K562 (cell line): ENCODE data around the gene LRP1-AS.

ENCODE experiments used
- BACH1 ChIP-seq: fragments of 200-800 bp; sonication (Bioruptor generic); IDR thresholded peaks from 2 replicates; pipeline ENCODE4 v1.6.1; 2016; ENCODE audit warnings: missing genetic modification characterization, missing compliant biosample characterization
- WHSC1 ChIP-seq: IDR thresholded peaks from one replicate; pipeline ENCODE4 v1.6.1; 2012; ENCODE audit warnings: low read length, control low read depth, inconsistent platforms
- ZNF24 ChIP-seq: fragments of 450-650 bp; IDR thresholded peaks from 2 replicates; pipeline ENCODE4 v1.6.1; 2016
- TF ChIP-seq, protein P1 (sequence below): sonication (generic); formaldehyde crosslinking; IDR thresholded peaks from 2 replicates; pipeline ENCODE4 v1.8.1; 2023; ENCODE audit warnings: mild to moderate bottlenecking, missing genetic modification reagents
- TF ChIP-seq, protein P2 (sequence below), 3 experiments: IDR thresholded peaks in 2 of 3; conservative IDR thresholded peaks in 1 of 3; 2 replicates each; pipeline ENCODE4 v1.5.1; 2011 to 2012; ENCODE audit warnings: low read length in 3 of 3, mild to moderate bottlenecking in 3 of 3, control low read depth in 2 of 3, improper control_type of control experiment in 1 of 3, inconsistent platforms in 1 of 3, low read depth in 1 of 3, mixed read lengths in 1 of 3, moderate library complexity in 1 of 3; ENCODE audit not compliant: insufficient read depth in 2 of 3
- TF ChIP-seq, protein P3 (sequence below), 2 experiments: IDR thresholded peaks in 1 of 2; conservative IDR thresholded peaks in 1 of 2; 2 replicates each; pipeline ENCODE4 v1.6.1; 2016; ENCODE audit warnings: low read depth in 2 of 2, mild to moderate bottlenecking in 1 of 2, missing compliant biosample characterization in 1 of 2, missing genetic modification characterization in 1 of 2, moderate library complexity in 1 of 2
- TF ChIP-seq, protein P4 (sequence below): sonication (generic); formaldehyde crosslinking; IDR thresholded peaks from 2 replicates; pipeline ENCODE4 v1.8.0; 2022; ENCODE audit warnings: missing genetic modification reagents, mild to moderate bottlenecking, moderate library complexity, borderline replicate concordance

DNA sequence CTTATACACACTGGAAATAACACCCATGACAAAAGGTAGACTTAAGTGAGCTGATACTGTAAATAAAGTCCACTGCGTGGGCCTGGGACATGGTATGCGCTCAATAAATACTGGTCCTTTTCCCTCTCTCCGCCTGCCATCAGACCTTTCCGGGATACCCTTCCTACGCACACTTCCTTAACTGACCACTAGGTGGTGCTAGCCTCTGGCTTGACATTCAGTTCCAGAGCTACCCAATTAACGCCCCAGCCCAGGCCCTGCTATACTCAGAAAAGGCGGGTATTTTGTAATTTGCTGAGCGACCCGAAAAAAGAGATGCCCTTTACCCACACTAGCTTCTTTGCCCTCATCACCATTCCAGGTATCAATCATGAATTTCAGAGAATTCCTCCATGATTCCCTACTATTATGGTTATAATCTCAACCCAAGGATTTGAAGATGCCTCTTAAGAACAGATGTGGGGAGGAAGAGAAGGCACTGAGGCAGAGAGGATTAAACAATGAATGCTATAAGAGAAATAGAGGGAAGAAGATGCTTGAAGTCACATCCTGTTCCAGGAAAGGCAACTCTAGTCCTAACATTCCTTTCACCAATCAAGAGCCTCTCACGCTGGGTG, 23.1 kb downstream of the LRP1-AS start:
- TF ChIP-seq, protein P1, sequence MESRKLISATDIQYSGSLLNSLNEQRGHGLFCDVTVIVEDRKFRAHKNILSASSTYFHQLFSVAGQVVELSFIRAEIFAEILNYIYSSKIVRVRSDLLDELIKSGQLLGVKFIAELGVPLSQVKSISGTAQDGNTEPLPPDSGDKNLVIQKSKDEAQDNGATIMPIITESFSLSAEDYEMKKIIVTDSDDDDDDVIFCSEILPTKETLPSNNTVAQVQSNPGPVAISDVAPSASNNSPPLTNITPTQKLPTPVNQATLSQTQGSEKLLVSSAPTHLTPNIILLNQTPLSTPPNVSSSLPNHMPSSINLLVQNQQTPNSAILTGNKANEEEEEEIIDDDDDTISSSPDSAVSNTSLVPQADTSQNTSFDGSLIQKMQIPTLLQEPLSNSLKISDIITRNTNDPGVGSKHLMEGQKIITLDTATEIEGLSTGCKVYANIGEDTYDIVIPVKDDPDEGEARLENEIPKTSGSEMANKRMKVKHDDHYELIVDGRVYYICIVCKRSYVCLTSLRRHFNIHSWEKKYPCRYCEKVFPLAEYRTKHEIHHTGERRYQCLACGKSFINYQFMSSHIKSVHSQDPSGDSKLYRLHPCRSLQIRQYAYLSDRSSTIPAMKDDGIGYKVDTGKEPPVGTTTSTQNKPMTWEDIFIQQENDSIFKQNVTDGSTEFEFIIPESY = 0 out of 2 replicates have a peak, but pooled peaks have one; percentile 13
- TF ChIP-seq, protein P2, sequence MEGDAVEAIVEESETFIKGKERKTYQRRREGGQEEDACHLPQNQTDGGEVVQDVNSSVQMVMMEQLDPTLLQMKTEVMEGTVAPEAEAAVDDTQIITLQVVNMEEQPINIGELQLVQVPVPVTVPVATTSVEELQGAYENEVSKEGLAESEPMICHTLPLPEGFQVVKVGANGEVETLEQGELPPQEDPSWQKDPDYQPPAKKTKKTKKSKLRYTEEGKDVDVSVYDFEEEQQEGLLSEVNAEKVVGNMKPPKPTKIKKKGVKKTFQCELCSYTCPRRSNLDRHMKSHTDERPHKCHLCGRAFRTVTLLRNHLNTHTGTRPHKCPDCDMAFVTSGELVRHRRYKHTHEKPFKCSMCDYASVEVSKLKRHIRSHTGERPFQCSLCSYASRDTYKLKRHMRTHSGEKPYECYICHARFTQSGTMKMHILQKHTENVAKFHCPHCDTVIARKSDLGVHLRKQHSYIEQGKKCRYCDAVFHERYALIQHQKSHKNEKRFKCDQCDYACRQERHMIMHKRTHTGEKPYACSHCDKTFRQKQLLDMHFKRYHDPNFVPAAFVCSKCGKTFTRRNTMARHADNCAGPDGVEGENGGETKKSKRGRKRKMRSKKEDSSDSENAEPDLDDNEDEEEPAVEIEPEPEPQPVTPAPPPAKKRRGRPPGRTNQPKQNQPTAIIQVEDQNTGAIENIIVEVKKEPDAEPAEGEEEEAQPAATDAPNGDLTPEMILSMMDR (IDR thresholded peaks at IDR 0.05 in 2 of 3, conservative IDR thresholded peaks at IDR 0.05 in 1 of 3; ENCODE audit: insufficient read depth in 2 of 3, low read depth in 1 of 3, low read length in 3 of 3) = peak; percentile 88 to 92 (median 91)
- TF ChIP-seq, protein P3, sequence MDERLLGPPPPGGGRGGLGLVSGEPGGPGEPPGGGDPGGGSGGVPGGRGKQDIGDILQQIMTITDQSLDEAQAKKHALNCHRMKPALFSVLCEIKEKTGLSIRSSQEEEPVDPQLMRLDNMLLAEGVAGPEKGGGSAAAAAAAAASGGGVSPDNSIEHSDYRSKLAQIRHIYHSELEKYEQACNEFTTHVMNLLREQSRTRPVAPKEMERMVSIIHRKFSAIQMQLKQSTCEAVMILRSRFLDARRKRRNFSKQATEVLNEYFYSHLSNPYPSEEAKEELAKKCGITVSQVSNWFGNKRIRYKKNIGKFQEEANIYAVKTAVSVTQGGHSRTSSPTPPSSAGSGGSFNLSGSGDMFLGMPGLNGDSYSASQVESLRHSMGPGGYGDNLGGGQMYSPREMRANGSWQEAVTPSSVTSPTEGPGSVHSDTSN (CRISPR knock-in tag; IDR thresholded peaks at IDR 0.05; ENCODE audit: low read depth) = no peak
- TF ChIP-seq, protein P3 (tag; conservative IDR thresholded peaks at IDR 0.05; ENCODE audit: low read depth) = no peak
- TF ChIP-seq WHSC1 (no peak), ZNF24 (no peak), BACH1 (no peak)
- TF ChIP-seq, protein P4, sequence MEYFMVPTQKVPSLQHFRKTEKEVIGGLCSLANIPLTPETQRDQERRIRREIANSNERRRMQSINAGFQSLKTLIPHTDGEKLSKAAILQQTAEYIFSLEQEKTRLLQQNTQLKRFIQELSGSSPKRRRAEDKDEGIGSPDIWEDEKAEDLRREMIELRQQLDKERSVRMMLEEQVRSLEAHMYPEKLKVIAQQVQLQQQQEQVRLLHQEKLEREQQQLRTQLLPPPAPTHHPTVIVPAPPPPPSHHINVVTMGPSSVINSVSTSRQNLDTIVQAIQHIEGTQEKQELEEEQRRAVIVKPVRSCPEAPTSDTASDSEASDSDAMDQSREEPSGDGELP = no peak
